A549 (cell line): ENCODE measurements around the gene RNF213. TPM values are rescaled to one million over a fixed set of nuclear protein-coding genes. Genes with fewer than 3 reads are reported as not detected.

ENCODE experiments used
- ATAC-seq, 2 experiments: fragments of 200-7000 bp in 1 of 2; fragments of >200 bp in 1 of 2; cut with Nextera tagmentation in 1 of 2; cut with Tn5 transposase in 1 of 2; 3 replicates each; pipeline versions ENCODE4 v1.8.0 to v1.9.1; 2018 to 2020; ENCODE audit warnings: mild to moderate bottlenecking in 1 of 2, moderate library complexity in 1 of 2
- CTCF ChIA-PET: fragments of 300-600 bp; sonication (Branson Sonifier 250); formaldehyde crosslinking; extraction: SDS; loops from one replicate; lab custom pipeline; 2021; ENCODE audit warnings: antibody characterized with exemption, inconsistent platforms; lab: Yijun Ruan, JAX
- POLR2A ChIA-PET: fragments of 350-600 bp; formaldehyde crosslinking; extraction: SDS; loops from one replicate; lab custom pipeline; 2021; ENCODE audit warnings: antibody characterized with exemption, inconsistent platforms; lab: Yijun Ruan, JAX
- DNase-seq, 2 experiments: peaks; one replicate each; pipeline versions ENCODE4 v3.0.0 to v3.0.0-alpha.2; 2011 to 2016; ENCODE audit warnings: low read depth in 1 of 2, low spot score in 1 of 2
- FAIRE-seq: peaks from 2 replicates; lab custom pipeline; 2011; peaks lifted over from hg19 to GRCh38; lab: Jason Lieb, UNC
- H3K27ac ChIP-seq, 2 experiments: fragments of >200 bp; sonication (Bioruptor Twin); formaldehyde crosslinking; 3 replicates each; pipeline ENCODE4 v1.5.1; 2016 to 2017
- H3K4me1 ChIP-seq: fragments of >200 bp; sonication (Bioruptor Twin); formaldehyde crosslinking; 3 replicates; pipeline ENCODE4 v1.6.1; 2016
- H3K4me2 ChIP-seq: fragments of >200 bp; sonication (Bioruptor Twin); formaldehyde crosslinking; 3 replicates; pipeline ENCODE4 v1.6.1; 2016
- H3K4me3 ChIP-seq: fragments of >200 bp; sonication (Bioruptor Twin); formaldehyde crosslinking; 3 replicates; pipeline ENCODE4 v1.5.1; 2016
- H3K9me3 ChIP-seq: fragments of >200 bp; sonication (Bioruptor Twin); formaldehyde crosslinking; 3 replicates; pipeline ENCODE4 v1.6.1; 2016
- BCL3 ChIP-seq: fragments of >200 bp; sonication (Bioruptor Twin); formaldehyde crosslinking; IDR thresholded peaks from 3 replicates; pipeline ENCODE4 v1.6.1; 2016
- BHLHE40 ChIP-seq: IDR thresholded peaks from 2 replicates; pipeline ENCODE4 v1.6.1; 2012; ENCODE audit warnings: low read depth, low read length, inconsistent platforms
- CBX2 ChIP-seq: fragments of 200-600 bp; sonication (generic); IDR thresholded peaks from 2 replicates; pipeline ENCODE4 v1.6.1; 2016; ENCODE audit warnings: low read depth, mild to moderate bottlenecking, borderline replicate concordance
- CBX8 ChIP-seq: fragments of 200-600 bp; sonication (generic); IDR thresholded peaks from 2 replicates; pipeline ENCODE4 v1.6.1; 2016
- CHD2 ChIP-seq: fragments of 150-350 bp; IDR thresholded peaks from 2 replicates; pipeline ENCODE4 v1.6.1; 2014; ENCODE audit warnings: low read length; ENCODE audit not compliant: partially characterized antibody
- CTCF ChIP-seq: fragments of >200 bp; sonication (Bioruptor Twin); formaldehyde crosslinking; IDR thresholded peaks from 3 replicates; pipeline ENCODE4 v1.5.1; 2016
- EHF ChIP-seq: fragments of 250-450 bp; sonication (Bioruptor Pico); IDR thresholded peaks from 2 replicates; pipeline ENCODE4 v1.5.0; 2020; ENCODE audit warnings: mild to moderate bottlenecking
- EHMT2 ChIP-seq: fragments of 200-600 bp; sonication (generic); IDR thresholded peaks from 2 replicates; pipeline ENCODE4 v1.6.1; 2016; ENCODE audit warnings: antibody characterized with exemption, low read depth, mild to moderate bottlenecking, moderate library complexity
- FOXS1 ChIP-seq: fragments of 250-450 bp; sonication (Bioruptor Pico); IDR thresholded peaks from 2 replicates; pipeline ENCODE4 v1.5.0; 2020; ENCODE audit warnings: mild to moderate bottlenecking, moderate library complexity
- HDAC2 ChIP-seq: fragments of 200-600 bp; sonication (generic); IDR thresholded peaks from 2 replicates; pipeline ENCODE4 v1.6.1; 2016
- HEYL ChIP-seq: fragments of 250-450 bp; sonication (Bioruptor Pico); IDR thresholded peaks from 2 replicates; pipeline ENCODE4 v1.8.0; 2021; ENCODE audit warnings: mild to moderate bottlenecking, moderate library complexity
- JUNB ChIP-seq: fragments of >200 bp; sonication (Bioruptor Twin); formaldehyde crosslinking; IDR thresholded peaks from 2 replicates; pipeline ENCODE4 v1.6.1; 2016
- KDM1A ChIP-seq: fragments of 200-600 bp; sonication (generic); IDR thresholded peaks from 2 replicates; pipeline ENCODE4 v1.6.1; 2016; ENCODE audit warnings: low read depth, mild to moderate bottlenecking
- KDM5A ChIP-seq: fragments of 200-600 bp; sonication (generic); IDR thresholded peaks from 2 replicates; pipeline ENCODE4 v1.6.1; 2016; ENCODE audit warnings: antibody characterized with exemption, mild to moderate bottlenecking
- MAFK ChIP-seq: fragments of 450-650 bp; IDR thresholded peaks from 2 replicates; pipeline ENCODE4 v1.6.1; 2014; ENCODE audit not compliant: partially characterized antibody
- MAX ChIP-seq: IDR thresholded peaks from 2 replicates; pipeline ENCODE4 v1.6.1; 2012
- MYC ChIP-seq: IDR thresholded peaks from 2 replicates; pipeline ENCODE4 v1.6.1; 2012; ENCODE audit warnings: mild to moderate bottlenecking, inconsistent platforms, low read length, improper control_type of control experiment, borderline replicate concordance
- NFE2L2 ChIP-seq: fragments of 150-350 bp; conservative IDR thresholded peaks from 2 replicates; pipeline ENCODE4 v1.6.1; 2014; ENCODE audit warnings: low read length
- NPAS2 ChIP-seq: fragments of 250-450 bp; sonication (Bioruptor Pico); IDR thresholded peaks from 2 replicates; pipeline ENCODE4 v1.8.0; 2022; ENCODE audit warnings: mild to moderate bottlenecking, moderate library complexity, borderline replicate concordance
- PBX3 ChIP-seq: IDR thresholded peaks from 2 replicates; pipeline ENCODE4 v1.6.1; 2012
- PHF8 ChIP-seq: fragments of 200-600 bp; sonication (generic); IDR thresholded peaks from 2 replicates; pipeline ENCODE4 v1.6.1; 2016; ENCODE audit warnings: low read depth, mild to moderate bottlenecking, antibody characterized with exemption, moderate library complexity, borderline replicate concordance
- POLR2A ChIP-seq: IDR thresholded peaks from 2 replicates; pipeline ENCODE4 v1.6.1; 2012; ENCODE audit warnings: mild to moderate bottlenecking, low read length
- RARB ChIP-seq: fragments of 250-450 bp; sonication (Bioruptor Pico); IDR thresholded peaks from 2 replicates; pipeline ENCODE4 v1.8.0; 2021; ENCODE audit warnings: mild to moderate bottlenecking, moderate library complexity
- REST ChIP-seq: fragments of 200-600 bp; sonication (generic); IDR thresholded peaks from 2 replicates; pipeline ENCODE4 v1.6.1; 2016; ENCODE audit warnings: antibody characterized with exemption, mild to moderate bottlenecking, moderate library complexity
- SMC3 ChIP-seq: fragments of >200 bp; sonication (Bioruptor Twin); formaldehyde crosslinking; IDR thresholded peaks from 3 replicates; pipeline ENCODE4 v1.6.1; 2018; ENCODE audit warnings: inconsistent platforms
- TFCP2L1 ChIP-seq: fragments of 250-450 bp; sonication (Bioruptor Pico); IDR thresholded peaks from 2 replicates; pipeline ENCODE4 v1.5.0; 2021; ENCODE audit warnings: mild to moderate bottlenecking
- TP53 ChIP-seq: fragments of 250-450 bp; sonication (Bioruptor Pico); IDR thresholded peaks from 2 replicates; pipeline ENCODE4 v1.5.0; 2021; ENCODE audit warnings: mild to moderate bottlenecking, moderate library complexity
- ZFP36 ChIP-seq: fragments of 450-650 bp; IDR thresholded peaks from 2 replicates; pipeline ENCODE4 v1.6.1; 2014; ENCODE audit warnings: borderline replicate concordance; ENCODE audit not compliant: partially characterized antibody
- WGBS: methylation state at CpG from one replicate; pipeline ENCODE4 v1.1.6; 2017; ENCODE audit errors: missing lambda C conversion rate; 5-methylcytosine and 5-hydroxymethylcytosine counted together
- polyA plus RNA-seq, 4 experiments: library from polyadenylated mRNA; depleted of rRNA in 3 of 4; stranded (reverse); fragments of >200 nt; fragmentation: RNase III in 1 of 4; extraction: RNeasy Plus Mini Kit Qiagen cat#74134 plus additional on column Dnase treatment in 1 of 4; gene quantifications; 2 replicates in 3 of 4; 3 replicates in 1 of 4; pipeline ENCODE4 v1.2.3, GENCODE V29; 2011 to 2017

RNF213 gene
- polyA plus RNA-seq, 2 of the 4 experiments (the other 2 are of a cell fraction), result 59.1 to 127 TPM

- ATAC-seq (peak in 1 of 2 experiments; percentile 18; a peak in 3 of 6 replicates), DNase-seq (no peak), FAIRE-seq (no peak)
- Histone ChIP-seq H3K4me2 (no peak overlapping the region), H3K9me3 (no peaks in the 10 kb centered on the region), H3K4me3 (no peak overlapping the region), H3K27ac (no peak overlapping the region), H3K4me1 (no peaks in the 10 kb centered on the region)
- 93% methylated on average over 35 of the region's 36 CpGs for WGBS
- ChIA-PET CTCF (interaction anchor here (0.7 to 0.8 kb wide), 2 partner anchors 87 to 107 kb away, joined by 3 read pairs; no protein-coding TSS in a partner anchor), POLR2A (interaction anchor here (0.6 kb wide), 1 partner anchor 60 kb away, joined by 3 read pairs; no protein-coding TSS in a partner anchor)
- TF ChIP-seq BHLHE40 (no peak), EHF (CRISPR knock-in tag) (no peak), TP53 (CRISPR knock-in tag) (no peak), RARB (CRISPR knock-in tag) (no peak), CBX8 (no peak), MYC (no peak), REST (no peak), KDM5A (no peak), MAX (no peak), PBX3 (no peak), CTCF (no peak), EHMT2 (no peak), TFCP2L1 (no peak), ZFP36 (no peak), HEYL (no peak), JUNB (no peak), KDM1A (no peak), HDAC2 (no peak)
Observed at GRCh38 chr17:80339731-80340456, 79.2 kb downstream of the RNF213 start.

- ChIA-PET CTCF (interaction anchor here (1.2 to 2.2 kb wide), 4 partner anchors 12 to 340 kb away, joined by 3 to 6 read pairs (median 4); partner anchors contain the start of gene GAA), POLR2A (no interaction called here)
- Histone ChIP-seq H3K9me3 (no peaks in the 10 kb centered on the region), H3K4me2 (no peak overlapping the region), H3K4me3 (no peak overlapping the region), H3K27ac (no peak overlapping the region), H3K4me1 (no peaks in the 10 kb centered on the region)
- FAIRE-seq, result no peak
- DNase-seq, result no peak
- 93% methylated on average over 15 of the region's 15 CpGs for WGBS
- ATAC-seq, result no peak
- TF ChIP-seq BCL3, result no peak
- TF ChIP-seq MAFK, result no peak
- no peak for TF ChIP-seq TP53 (CRISPR knock-in tag)
- TF ChIP-seq FOXS1, result no peak
- no peak for TF ChIP-seq POLR2A
- no peak for TF ChIP-seq EHMT2
- no peak for TF ChIP-seq CHD2
- no peak for TF ChIP-seq ZFP36
- TF ChIP-seq NFE2L2, result no peak
- TF ChIP-seq SMC3, result no peak
- TF ChIP-seq CBX2, result no peak
- no peak for TF ChIP-seq MYC
- no peak for TF ChIP-seq NPAS2 (CRISPR knock-in tag)
- TF ChIP-seq PHF8, result no peak
Observed at GRCh38 chr17:80345321-80345720, 84.7 kb downstream of the RNF213 start.
